ENCODE measurements around the gene DCAF6.

The DCAF6 gene

DNA sequence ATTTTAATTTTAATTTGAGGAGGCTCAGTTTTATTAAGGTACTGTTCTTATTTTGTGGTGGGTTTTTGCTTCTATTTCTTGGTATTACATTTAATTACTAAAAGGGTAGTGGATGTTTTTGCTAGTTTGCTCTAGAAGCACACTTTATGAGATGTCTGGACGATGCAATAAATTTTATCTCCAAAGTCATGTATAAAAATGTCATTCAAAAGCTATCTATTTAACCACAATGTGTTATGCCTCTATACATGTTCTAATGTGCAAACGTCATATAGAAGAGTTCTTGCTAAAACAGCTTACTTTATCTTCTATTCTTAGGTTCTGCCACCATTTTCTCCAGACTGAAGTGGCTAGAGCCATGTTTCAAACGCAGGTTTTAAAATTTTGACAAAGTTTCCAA lies 13.3 kb downstream of the DCAF6 start:
- Histone ChIP-seq H3K27ac (ENCODE audit: low read depth, low read length) (no peak overlapping the region), H2BK120ac (ENCODE audit: insufficient read depth, low read length, poor library complexity) (no peak overlapping the region), H2AK5ac (ENCODE audit: low read length) (no peak overlapping the region), H2BK5ac (ENCODE audit: low read depth, low read length, poor library complexity) (no peak overlapping the region), H4K8ac (ENCODE audit: low read depth, low read length) (no peak overlapping the region), H3K4me1 (ENCODE audit: control insufficient read depth in 1 of 2, insufficient read depth in 2 of 2, low read length in 2 of 2) (no peaks in the 10 kb centered on the region), H3K18ac (ENCODE audit: low read length) (no peak overlapping the region), H3K27me3 (ENCODE audit: insufficient read depth, low read length) (no peaks in the 10 kb centered on the region), H3K23ac (ENCODE audit: low read length) (no peak overlapping the region), H3K79me2 (ENCODE audit: control insufficient read depth, insufficient read depth, low read length, poor library complexity) (peaks cover 1% of the 10 kb centered on the region), H3K4me3 (ENCODE audit: low read depth, low read length) (no peak overlapping the region), H3K4me2 (ENCODE audit: low read length) (no peak overlapping the region), H3K4ac (ENCODE audit: low read depth, low read length) (no peak overlapping the region), H4K12ac (ENCODE audit: low read depth, low read length) (no peak overlapping the region), H3K79me1 (ENCODE audit: low read length) (no peaks in the 10 kb centered on the region), H2BK12ac (ENCODE audit: low read length) (no peak overlapping the region), H2AFZ (ENCODE audit: insufficient read depth, low read length, poor library complexity) (no peak overlapping the region), H3K36me3 (ENCODE audit: control insufficient read depth in 1 of 2, insufficient read depth in 2 of 2, low read length in 2 of 2) (peaks cover 11 to 14% of the 10 kb centered on the region in 2 experiments), H3K9me3 (ENCODE audit: insufficient read depth, low read depth, low read length) (no peaks in the 10 kb centered on the region), H3K9ac (ENCODE audit: low read length) (no peak overlapping the region), H3K14ac (ENCODE audit: low read length) (no peak overlapping the region), H4K91ac (ENCODE audit: low read depth, low read length) (no peak overlapping the region)
- WGBS (ENCODE audit: extremely low coverage, insufficient coverage, insufficient read length): no CpG with 5 or more reads among the region's 3 CpGs
- no peak for DNase-seq

DNA sequence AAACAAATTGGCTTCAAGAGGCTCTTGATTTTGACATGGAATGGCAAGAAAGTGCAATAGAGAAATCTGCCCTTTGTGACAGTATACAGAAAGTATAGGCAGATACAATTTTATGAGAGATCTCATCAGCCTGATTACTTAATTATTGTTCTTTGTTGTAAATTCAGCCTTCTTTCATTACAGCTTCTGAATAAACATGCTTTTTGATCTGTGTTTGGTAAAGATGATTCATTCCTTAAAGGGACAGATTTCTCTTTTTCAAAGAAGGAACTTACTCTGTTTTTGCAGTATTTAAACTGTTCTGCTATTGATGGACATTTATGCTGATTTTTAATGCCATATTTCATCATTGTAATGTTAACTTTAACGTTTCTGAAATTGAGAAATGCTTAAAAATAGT lies 14.1 kb downstream of the DCAF6 start:
- Histone ChIP-seq H2BK5ac (ENCODE audit: low read depth, low read length, poor library complexity) (no peak overlapping the region), H3K14ac (ENCODE audit: low read length) (no peak overlapping the region), H3K4ac (ENCODE audit: low read depth, low read length) (no peak overlapping the region), H3K9me3 (ENCODE audit: insufficient read depth, low read depth, low read length) (no peaks in the 10 kb centered on the region), H3K9ac (ENCODE audit: low read length) (no peak overlapping the region), H2BK120ac (ENCODE audit: insufficient read depth, low read length, poor library complexity) (no peak overlapping the region), H3K27me3 (ENCODE audit: insufficient read depth, low read length) (no peaks in the 10 kb centered on the region), H4K91ac (ENCODE audit: low read depth, low read length) (no peak overlapping the region), H4K8ac (ENCODE audit: low read depth, low read length) (no peak overlapping the region), H3K18ac (ENCODE audit: low read length) (no peak overlapping the region), H3K23ac (ENCODE audit: low read length) (no peak overlapping the region), H3K27ac (ENCODE audit: low read depth, low read length) (no peak overlapping the region), H2BK12ac (ENCODE audit: low read length) (no peak overlapping the region), H3K79me1 (ENCODE audit: low read length) (no peaks in the 10 kb centered on the region), H3K4me3 (ENCODE audit: low read depth, low read length) (no peak overlapping the region), H2AFZ (ENCODE audit: insufficient read depth, low read length, poor library complexity) (no peak overlapping the region), H2AK5ac (ENCODE audit: low read length) (no peak overlapping the region), H4K12ac (ENCODE audit: low read depth, low read length) (no peak overlapping the region), H3K79me2 (ENCODE audit: control insufficient read depth, insufficient read depth, low read length, poor library complexity) (no peaks in the 10 kb centered on the region), H3K4me1 (ENCODE audit: control insufficient read depth in 1 of 2, insufficient read depth in 2 of 2, low read length in 2 of 2) (no peaks in the 10 kb centered on the region), H3K36me3 (ENCODE audit: control insufficient read depth in 1 of 2, insufficient read depth in 2 of 2, low read length in 2 of 2) (peaks cover 11 to 14% of the 10 kb centered on the region in 2 experiments), H3K4me2 (ENCODE audit: low read length) (no peak overlapping the region)
- no CpG with 5 or more reads among the region's 1 CpG for WGBS (ENCODE audit: extremely low coverage, insufficient coverage, insufficient read length)
- no peak for DNase-seq

DNA sequence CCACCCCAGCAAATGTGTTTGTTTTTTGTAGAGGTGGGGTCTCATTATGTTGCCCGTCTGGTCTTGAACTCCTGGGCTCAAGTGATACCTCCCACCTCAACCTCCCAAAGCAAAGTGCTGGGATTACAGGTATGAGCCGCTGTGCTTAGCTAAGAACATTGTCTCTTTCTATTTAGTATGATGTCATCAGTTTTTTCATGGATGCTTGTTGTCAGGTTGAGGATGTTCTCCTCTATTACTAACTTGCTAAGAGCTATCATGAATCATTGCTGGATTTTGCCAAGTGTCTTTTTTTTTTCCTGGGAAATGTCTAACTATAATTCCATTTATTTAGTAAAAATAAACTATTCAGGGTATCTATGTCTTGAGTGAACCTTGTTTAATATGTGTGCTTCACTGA lies 19.4 kb downstream of the DCAF6 start:
- no peaks in the 10 kb centered on the region for H3K27me3 ChIP-seq (ENCODE audit: insufficient read depth, low read length)
- no peak overlapping the region for H4K8ac ChIP-seq (ENCODE audit: low read depth, low read length)
- no peaks in the 10 kb centered on the region for H3K9me3 ChIP-seq (ENCODE audit: insufficient read depth, low read depth, low read length)
- H3K9ac ChIP-seq (ENCODE audit: low read length): no peak overlapping the region
- H2AK5ac ChIP-seq (ENCODE audit: low read length): no peak overlapping the region
- H3K79me2 ChIP-seq (ENCODE audit: control insufficient read depth, insufficient read depth, low read length, poor library complexity): peaks cover 5% of the 10 kb centered on the region
- H2BK12ac ChIP-seq (ENCODE audit: low read length): no peak overlapping the region
- H3K27ac ChIP-seq (ENCODE audit: low read depth, low read length): no peak overlapping the region
- no CpG with 5 or more reads among the region's 2 CpGs for WGBS (ENCODE audit: extremely low coverage, insufficient coverage, insufficient read length)
- H3K14ac ChIP-seq (ENCODE audit: low read length): no peak overlapping the region
- H3K18ac ChIP-seq (ENCODE audit: low read length): no peak overlapping the region
- no peak overlapping the region for H4K12ac ChIP-seq (ENCODE audit: low read depth, low read length)
- no peak overlapping the region for H2AFZ ChIP-seq (ENCODE audit: insufficient read depth, low read length, poor library complexity)
- H3K4me3 ChIP-seq (ENCODE audit: low read depth, low read length): no peak overlapping the region
- no peak overlapping the region for H3K23ac ChIP-seq (ENCODE audit: low read length)
- peaks cover 14 to 19% of the 10 kb centered on the region in 2 experiments for H3K36me3 ChIP-seq (ENCODE audit: control insufficient read depth in 1 of 2, insufficient read depth in 2 of 2, low read length in 2 of 2)
- no peak overlapping the region for H3K4me2 ChIP-seq (ENCODE audit: low read length)
- H2BK5ac ChIP-seq (ENCODE audit: low read depth, low read length, poor library complexity): no peak overlapping the region
- H2BK120ac ChIP-seq (ENCODE audit: insufficient read depth, low read length, poor library complexity): no peak overlapping the region
- no peak for DNase-seq
- H3K4me1 ChIP-seq (ENCODE audit: control insufficient read depth in 1 of 2, insufficient read depth in 2 of 2, low read length in 2 of 2): peaks cover 0 to 2% of the 10 kb centered on the region in 2 experiments
- peak overlapping the region; percentile 84 for H3K4ac ChIP-seq (ENCODE audit: low read depth, low read length)
- H4K91ac ChIP-seq (ENCODE audit: low read depth, low read length): no peak overlapping the region
- H3K79me1 ChIP-seq (ENCODE audit: low read length): no peaks in the 10 kb centered on the region

DNA sequence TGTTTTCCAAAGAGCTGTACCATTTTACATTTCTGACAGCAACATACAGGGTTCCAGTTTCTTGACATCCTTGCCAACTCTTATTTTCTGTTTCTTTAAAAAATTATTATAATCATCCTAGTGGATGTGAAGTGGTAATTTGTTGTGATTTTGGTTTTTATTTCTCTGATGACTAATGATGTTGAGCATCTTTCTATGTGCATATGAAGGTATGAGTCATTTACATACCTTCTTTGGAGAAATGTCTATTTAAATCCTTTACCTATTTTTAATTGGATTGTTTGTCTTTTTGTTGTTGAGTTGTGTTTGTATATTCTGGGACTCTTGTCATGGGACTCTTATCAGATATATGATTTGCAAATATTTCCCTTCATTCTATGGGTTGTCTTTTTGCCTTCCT lies 21.2 kb downstream of the DCAF6 start:
- peaks cover 14 to 15% of the 10 kb centered on the region in 2 experiments for H3K36me3 ChIP-seq (ENCODE audit: control insufficient read depth in 1 of 2, insufficient read depth in 2 of 2, low read length in 2 of 2)
- no peaks in the 10 kb centered on the region for H3K9me3 ChIP-seq (ENCODE audit: insufficient read depth, low read depth, low read length)
- no peak overlapping the region for H4K8ac ChIP-seq (ENCODE audit: low read depth, low read length)

More for the DNA sequence above, 21.2 kb downstream of the DCAF6 start:
- H4K91ac ChIP-seq (ENCODE audit: low read depth, low read length): no peak overlapping the region
- H3K4me2 ChIP-seq (ENCODE audit: low read length): no peak overlapping the region
- no peak overlapping the region for H3K14ac ChIP-seq (ENCODE audit: low read length)
- no peak overlapping the region for H2BK120ac ChIP-seq (ENCODE audit: insufficient read depth, low read length, poor library complexity)
- no peak overlapping the region for H3K4ac ChIP-seq (ENCODE audit: low read depth, low read length)
- no peak overlapping the region for H3K4me3 ChIP-seq (ENCODE audit: low read depth, low read length)
- no peak overlapping the region for H3K23ac ChIP-seq (ENCODE audit: low read length)
- no peak for DNase-seq
- H4K12ac ChIP-seq (ENCODE audit: low read depth, low read length): no peak overlapping the region
- no peak overlapping the region for H2BK12ac ChIP-seq (ENCODE audit: low read length)
- H3K4me1 ChIP-seq (ENCODE audit: control insufficient read depth in 1 of 2, insufficient read depth in 2 of 2, low read length in 2 of 2): peaks cover 0 to 3% of the 10 kb centered on the region in 2 experiments
- no peaks in the 10 kb centered on the region for H3K79me1 ChIP-seq (ENCODE audit: low read length)
- no peak overlapping the region for H2AFZ ChIP-seq (ENCODE audit: insufficient read depth, low read length, poor library complexity)
- H3K18ac ChIP-seq (ENCODE audit: low read length): no peak overlapping the region
- H2BK5ac ChIP-seq (ENCODE audit: low read depth, low read length, poor library complexity): no peak overlapping the region
- H3K27me3 ChIP-seq (ENCODE audit: insufficient read depth, low read length): no peaks in the 10 kb centered on the region
- no peak overlapping the region for H3K9ac ChIP-seq (ENCODE audit: low read length)
- H3K27ac ChIP-seq (ENCODE audit: low read depth, low read length): no peak overlapping the region
- H3K79me2 ChIP-seq (ENCODE audit: control insufficient read depth, insufficient read depth, low read length, poor library complexity): peaks cover 6% of the 10 kb centered on the region
- H2AK5ac ChIP-seq (ENCODE audit: low read length): no peak overlapping the region

Measured in trophoblast cell (in vitro differentiated cells and primary cell).